Measurements from ENCODE around the gene C3AR1. TPM values are rescaled to one million over a fixed set of nuclear protein-coding genes. Genes with fewer than 3 reads are reported as not detected.

The C3AR1 gene
- total RNA-seq, 2 experiments from 2014 or later, result 1.1 to 1.4 TPM

DNA sequence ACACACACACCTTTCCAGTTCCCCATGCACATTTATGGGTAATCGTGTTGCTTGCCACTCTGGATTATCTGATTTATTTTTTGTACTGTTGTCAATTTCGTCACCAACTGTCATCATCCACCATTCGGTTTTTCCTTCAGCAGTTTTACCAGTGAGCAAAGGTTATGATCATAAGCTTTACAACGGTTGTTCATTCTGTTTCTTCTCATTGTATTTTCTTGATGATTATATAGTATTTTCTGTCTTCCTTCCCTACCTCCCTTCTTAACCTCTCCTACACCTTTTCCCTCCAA, 16.6 kb upstream of the C3AR1 start:
- no peak for ATAC-seq
- Mint-ChIP-seq H3K9me3 (no peaks in the 10 kb centered on the region), H3K27ac (peak overlapping the region; percentile 96), H3K4me3 (peak overlapping the region; percentile 91), H3K27me3 (no peaks in the 10 kb centered on the region), H3K4me1 (ENCODE audit: low read depth) (peaks cover 60% of the 10 kb centered on the region), H3K36me3 (ENCODE audit: low read depth) (peaks cover 26% of the 10 kb centered on the region)
- TF ChIP-seq, protein P1, sequence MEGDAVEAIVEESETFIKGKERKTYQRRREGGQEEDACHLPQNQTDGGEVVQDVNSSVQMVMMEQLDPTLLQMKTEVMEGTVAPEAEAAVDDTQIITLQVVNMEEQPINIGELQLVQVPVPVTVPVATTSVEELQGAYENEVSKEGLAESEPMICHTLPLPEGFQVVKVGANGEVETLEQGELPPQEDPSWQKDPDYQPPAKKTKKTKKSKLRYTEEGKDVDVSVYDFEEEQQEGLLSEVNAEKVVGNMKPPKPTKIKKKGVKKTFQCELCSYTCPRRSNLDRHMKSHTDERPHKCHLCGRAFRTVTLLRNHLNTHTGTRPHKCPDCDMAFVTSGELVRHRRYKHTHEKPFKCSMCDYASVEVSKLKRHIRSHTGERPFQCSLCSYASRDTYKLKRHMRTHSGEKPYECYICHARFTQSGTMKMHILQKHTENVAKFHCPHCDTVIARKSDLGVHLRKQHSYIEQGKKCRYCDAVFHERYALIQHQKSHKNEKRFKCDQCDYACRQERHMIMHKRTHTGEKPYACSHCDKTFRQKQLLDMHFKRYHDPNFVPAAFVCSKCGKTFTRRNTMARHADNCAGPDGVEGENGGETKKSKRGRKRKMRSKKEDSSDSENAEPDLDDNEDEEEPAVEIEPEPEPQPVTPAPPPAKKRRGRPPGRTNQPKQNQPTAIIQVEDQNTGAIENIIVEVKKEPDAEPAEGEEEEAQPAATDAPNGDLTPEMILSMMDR (IDR thresholded peaks at IDR 0.05), result no peak
- intact Hi-C loops (cut with micrococcal nuclease), result loop anchor here (1.0 kb wide), 1 partner anchor 146 kb away; the partner anchor contains the start of gene SLC2A3
- CTCF ChIA-PET, result interaction anchor here (10.7 kb wide), 1 partner anchor 36 kb away, joined by 269 read pairs; no protein-coding TSS in a partner anchor
- DNase-seq, result no peak
- POLR2A ChIA-PET, result interaction anchor here (0.7 to 1.3 kb wide), 4 partner anchors 8 to 1271 kb away, joined by 3 to 5 read pairs (median 4); partner anchors contain the start of genes C3AR1 and FOXJ2

DNA sequence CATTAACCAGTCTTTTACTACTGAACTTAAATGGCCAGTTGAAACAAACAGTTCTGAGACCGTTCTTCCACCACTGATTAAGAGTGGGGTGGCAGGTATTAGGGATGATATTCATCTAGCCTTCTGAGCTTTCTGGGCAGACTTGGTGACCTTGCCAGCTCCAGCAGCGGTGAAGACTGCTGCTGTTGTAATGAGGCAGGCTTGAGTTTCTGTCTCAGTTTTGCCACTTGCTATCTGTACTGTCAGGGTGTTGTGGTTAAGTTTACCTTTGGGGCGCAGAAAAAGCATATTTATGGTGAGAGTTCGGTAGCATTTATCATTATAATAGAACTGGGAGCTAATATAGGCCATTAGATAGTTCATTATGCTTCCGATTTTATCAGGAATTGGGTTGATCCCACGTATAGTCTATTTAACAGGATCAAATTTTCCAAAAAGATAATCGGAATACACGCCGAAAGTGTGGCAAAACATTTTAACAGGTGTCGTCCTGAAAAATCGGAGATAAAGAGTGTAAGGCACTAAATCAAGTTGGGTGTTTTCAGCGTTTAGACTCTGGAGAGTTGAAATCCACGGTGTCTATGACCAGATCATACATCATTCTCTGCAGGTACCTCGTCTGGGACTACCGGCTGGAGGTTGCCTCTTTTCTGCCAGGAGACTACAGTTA, 15.2 kb upstream of the C3AR1 start:
- ChIA-PET CTCF (interaction anchor here (10.7 kb wide), 1 partner anchor 35 kb away, joined by 269 read pairs; no protein-coding TSS in a partner anchor), POLR2A (interaction anchor here (0.6 to 1.7 kb wide), 5 partner anchors 24 to 1336 kb away, joined by 3 to 6 read pairs (median 4); no protein-coding TSS in a partner anchor)
- peak; percentile 51 for DNase-seq
- TF ChIP-seq, protein P1 (IDR thresholded peaks at IDR 0.05), result no peak
- Mint-ChIP-seq H3K27me3 (no peaks in the 10 kb centered on the region), H3K27ac (peak overlapping the region; percentile 96), H3K4me1 (ENCODE audit: low read depth) (peaks cover 60% of the 10 kb centered on the region), H3K4me3 (peak overlapping the region; percentile 91), H3K36me3 (ENCODE audit: low read depth) (peaks cover 23% of the 10 kb centered on the region), H3K9me3 (no peaks in the 10 kb centered on the region)
- no peak for ATAC-seq
- intact Hi-C loops (cut with micrococcal nuclease), result no loop called here

DNA sequence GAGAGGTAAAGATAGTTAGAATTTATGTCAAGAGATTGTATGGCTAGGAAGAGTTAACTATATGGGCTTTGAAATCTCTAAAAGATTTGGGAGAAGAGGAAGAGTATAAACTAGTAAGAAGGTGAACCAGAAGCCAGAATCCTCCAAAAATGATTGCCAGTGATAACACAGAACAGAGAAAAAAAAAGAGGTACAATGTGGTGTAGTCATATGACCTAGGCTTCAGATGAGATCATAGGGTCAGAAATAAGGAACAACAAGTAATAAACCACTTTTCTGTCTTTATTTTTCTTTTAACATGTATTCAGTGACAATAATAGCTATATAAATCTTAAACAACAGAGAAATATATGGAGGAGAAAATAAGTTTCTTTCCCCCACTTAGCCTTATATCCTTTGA, 14.0 kb upstream of the C3AR1 start:
- peaks cover 16% of the 10 kb centered on the region for H3K36me3 Mint-ChIP-seq (ENCODE audit: low read depth)
- intact Hi-C loops (cut with micrococcal nuclease), result no loop called here
- no peaks in the 10 kb centered on the region for H3K27me3 Mint-ChIP-seq
- TF ChIP-seq, protein P1 (IDR thresholded peaks at IDR 0.05), result no peak
- ChIA-PET CTCF (interaction anchor here (3.6 to 10.7 kb wide), 2 partner anchors 34 to 147 kb away, joined by 18 to 269 read pairs; no protein-coding TSS in a partner anchor), POLR2A (interaction anchor here (1.2 to 1.7 kb wide), 3 partner anchors 44 to 85 kb away, joined by 3 to 6 read pairs (median 4); no protein-coding TSS in a partner anchor)
- no peak for ATAC-seq
- H3K4me1 Mint-ChIP-seq (ENCODE audit: low read depth), result peaks cover 55% of the 10 kb centered on the region
- no peaks in the 10 kb centered on the region for H3K9me3 Mint-ChIP-seq
- DNase-seq, result no peak
- H3K27ac Mint-ChIP-seq, result peak overlapping the region; percentile 96
- H3K4me3 Mint-ChIP-seq, result peak overlapping the region; percentile 91

DNA sequence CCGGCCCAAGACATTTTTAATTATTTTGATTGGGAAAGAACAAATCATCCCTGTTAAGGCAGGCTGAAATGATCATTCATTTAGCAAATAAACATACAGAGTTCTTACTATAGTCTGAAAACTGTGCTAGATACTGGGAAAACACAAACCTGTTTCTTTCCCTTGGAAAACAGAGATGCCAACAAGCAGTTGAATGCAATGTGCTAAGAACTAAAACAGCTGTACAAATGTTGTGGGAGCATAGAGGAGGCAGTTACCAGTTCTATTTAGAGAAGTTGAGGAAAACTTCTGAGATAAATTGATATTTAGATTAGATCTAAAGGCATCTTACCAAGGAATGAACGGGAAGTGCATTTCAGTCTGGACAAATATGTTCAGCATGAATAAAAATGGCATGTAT, 12.8 kb upstream of the C3AR1 start:
- TF ChIP-seq, protein P1 (IDR thresholded peaks at IDR 0.05), result no peak
- DNase-seq, result no peak
- Mint-ChIP-seq H3K4me3 (no peak overlapping the region), H3K27ac (peak overlapping the region; percentile 96), H3K9me3 (no peaks in the 10 kb centered on the region), H3K36me3 (ENCODE audit: low read depth) (peaks cover 8% of the 10 kb centered on the region), H3K4me1 (ENCODE audit: low read depth) (peaks cover 46% of the 10 kb centered on the region), H3K27me3 (no peaks in the 10 kb centered on the region)
- no peak for ATAC-seq
- intact Hi-C loops (cut with micrococcal nuclease), result loop anchor here (1.0 kb wide), 1 partner anchor 33 kb away; no protein-coding TSS in a partner anchor
- ChIA-PET POLR2A (interaction anchor here (0.6 to 3.2 kb wide), 5 partner anchors 12 to 208 kb away, joined by 3 to 14 read pairs (median 3); partner anchors contain the start of gene C3AR1), CTCF (interaction anchor here (0.6 to 10.7 kb wide), 21 partner anchors 9 to 219 kb away, joined by 3 to 269 read pairs (median 9); partner anchors contain the start of genes C3AR1 and FOXJ2)
